Activated CD4-positive, CD25-positive, alpha-beta regulatory T cell treated with anti-CD3 and anti-CD28 coated beads, Interleukin-2, amount 50 U/mL, for 16 hours (primary cell): ENCODE data around the gene RNASE8.
"Not testable (repeated sequence)": the region's sequence is repeated elsewhere in the genome, so short reads cannot be mapped to it uniquely, and the experiment has no call there.

ENCODE experiments used
- DNase-seq: peaks from one replicate; pipeline ENCODE4 v3.0.0-alpha.2; 2020; ENCODE audit warnings: low read depth, low spot score

The RNASE8 gene

GRCh38 chr14:21057803-21058675 is at the start of gene RNASE8:
RNASE8 (plus strand) TSS chr14:21057822; CDS start chr14:21057893, 71 bp downstream.
- no peak for DNase-seq

- not testable (repeated sequence) for DNase-seq
These were observed 47.9 kb upstream of the RNASE8 start for GRCh38 chr14:21009721-21010120.

- no peak for DNase-seq
These were observed 46.5 kb upstream of the RNASE8 start for GRCh38 chr14:21011136-21011535.

- DNase-seq: peak; percentile 70
These were observed 42.8 kb upstream of the RNASE8 start for GRCh38 chr14:21014761-21015190.

- no peak for DNase-seq
These were observed 42.3 kb upstream of the RNASE8 start for GRCh38 chr14:21015312-21015711.

- no peak for DNase-seq
These were observed 41.0 kb upstream of the RNASE8 start for GRCh38 chr14:21016413-21017190.

GRCh38 chr14:21017528-21018245 is 39.9 kb upstream of the RNASE8 start:
- no peak for DNase-seq

GRCh38 chr14:21018286-21018685 is 39.3 kb upstream of the RNASE8 start:
- no peak for DNase-seq

GRCh38 chr14:21018781-21019180 is 38.8 kb upstream of the RNASE8 start:
- no peak for DNase-seq

GRCh38 chr14:21019366-21019765 is 38.3 kb upstream of the RNASE8 start:
- no peak for DNase-seq

- no peak for DNase-seq
These were observed 36.6 kb upstream of the RNASE8 start for GRCh38 chr14:21020977-21021545.

- no peak for DNase-seq
These were observed 34.9 kb upstream of the RNASE8 start for GRCh38 chr14:21022686-21023085.

- no peak for DNase-seq
These were observed 34.4 kb upstream of the RNASE8 start for GRCh38 chr14:21023174-21023573.

- no peak for DNase-seq
These were observed 33.6 kb upstream of the RNASE8 start for GRCh38 chr14:21023817-21024584.

GRCh38 chr14:21024585-21025370 is 32.8 kb upstream of the RNASE8 start, which contains the start of gene NDRG2:
NDRG2 (minus strand) TSS chr14:21025061; CDS start chr14:21023315, 1,746 bp downstream.
- DNase-seq: peak; percentile 47

GRCh38 chr14:21025371-21026273 is 32.0 kb upstream of the RNASE8 start:
- no peak for DNase-seq

GRCh38 chr14:21026274-21026987 is 31.2 kb upstream of the RNASE8 start:
- DNase-seq: no peak

- no peak for DNase-seq
These were observed 30.7 kb upstream of the RNASE8 start for GRCh38 chr14:21026988-21027315.
